CD4-positive, alpha-beta T cell treated with Interleukin-15 for 4 hours (primary cell): ENCODE measurements around the gene KCNT2.
"Not testable (repeated sequence)": the region's sequence is repeated elsewhere in the genome, so short reads cannot be mapped to it uniquely, and the experiment has no call there.

Experiments used
- DNase-seq: peaks from one replicate; pipeline ENCODE4 v3.0.0-alpha.2; 2020; ENCODE audit warnings: low spot score

The KCNT2 gene

GRCh38 chr1:196590012-196590708, 18.1 kb downstream of the KCNT2 start:
- no peak for DNase-seq

- DNase-seq, result no peak
These were observed 23.5 kb downstream of the KCNT2 start for GRCh38 chr1:196584696-196585095.

- DNase-seq, result no peak
These were observed 30.9 kb downstream of the KCNT2 start for GRCh38 chr1:196577386-196577785.

GRCh38 chr1:196573226-196573625, 35.0 kb downstream of the KCNT2 start:
- DNase-seq, result no peak

- no peak for DNase-seq
These were observed 41.0 kb downstream of the KCNT2 start for GRCh38 chr1:196567238-196567637.

- no peak for DNase-seq
These were observed 44.5 kb downstream of the KCNT2 start for GRCh38 chr1:196563768-196564167.

- no peak for DNase-seq
These were observed 48.9 kb downstream of the KCNT2 start for GRCh38 chr1:196559314-196559713.

GRCh38 chr1:196558411-196558810, 49.8 kb downstream of the KCNT2 start:
- no peak for DNase-seq

GRCh38 chr1:196557797-196558196, 50.4 kb downstream of the KCNT2 start:
- DNase-seq, result no peak

- DNase-seq, result no peak
These were observed 57.5 kb downstream of the KCNT2 start for GRCh38 chr1:196550731-196551130.

- DNase-seq, result no peak
These were observed 61.7 kb downstream of the KCNT2 start for GRCh38 chr1:196546272-196547111.

GRCh38 chr1:196545222-196545621, 63.0 kb downstream of the KCNT2 start:
- DNase-seq, result no peak

- no peak for DNase-seq
These were observed 63.6 kb downstream of the KCNT2 start for GRCh38 chr1:196544617-196545016.

GRCh38 chr1:196543833-196544232, 64.4 kb downstream of the KCNT2 start:
- no peak for DNase-seq

GRCh38 chr1:196538473-196538872, 69.8 kb downstream of the KCNT2 start:
- no peak for DNase-seq

GRCh38 chr1:196535727-196536126, 72.5 kb downstream of the KCNT2 start:
- no peak for DNase-seq

- DNase-seq, result no peak
These were observed 76.3 kb downstream of the KCNT2 start for GRCh38 chr1:196531737-196532524.

- DNase-seq, result no peak
These were observed 80.3 kb downstream of the KCNT2 start for GRCh38 chr1:196527919-196528318.

GRCh38 chr1:196522574-196523345, 85.5 kb downstream of the KCNT2 start:
- DNase-seq, result not testable (repeated sequence)

- no peak for DNase-seq
These were observed 91.0 kb downstream of the KCNT2 start for GRCh38 chr1:196517193-196517592.

GRCh38 chr1:196516373-196516772, 91.9 kb downstream of the KCNT2 start:
- no peak for DNase-seq

- no peak for DNase-seq
These were observed 92.3 kb downstream of the KCNT2 start for GRCh38 chr1:196515904-196516303.
